Neural crest cell (in vitro differentiated cells): ENCODE data around the gene LRRN2. TPM values are rescaled to one million over a fixed set of nuclear protein-coding genes. Genes with fewer than 3 reads are reported as not detected.

Experiments used
- DNase-seq: peaks from one replicate; pipeline ENCODE4 v3.0.0; 2021; ENCODE audit warnings: low read depth, mixed read lengths, low spot score
- H3K27ac Mint-ChIP-seq: one replicate; pipeline ENCODE4 v1.8.0; 2021; ENCODE audit warnings: mild to moderate bottlenecking, mixed read lengths; ENCODE audit not compliant: unreplicated experiment
- H3K27me3 Mint-ChIP-seq: 2 replicates; pipeline ENCODE4 v1.8.0; 2021; ENCODE audit warnings: low read depth, mild to moderate bottlenecking, mixed read lengths
- H3K36me3 Mint-ChIP-seq: 2 replicates; pipeline ENCODE4 v1.8.0; 2021; ENCODE audit warnings: low read depth, mild to moderate bottlenecking, mixed read lengths
- H3K4me1 Mint-ChIP-seq: 2 replicates; pipeline ENCODE4 v1.8.0; 2021; ENCODE audit warnings: mixed read lengths
- H3K4me3 Mint-ChIP-seq: one replicate; pipeline ENCODE4 v1.8.0; 2021; ENCODE audit warnings: mild to moderate bottlenecking, mixed read lengths
- H3K9me3 Mint-ChIP-seq: 2 replicates; pipeline ENCODE4 v1.8.0; 2021; ENCODE audit warnings: mixed read lengths
- CTCF ChIP-seq: fragments of 200-600 bp; sonication (generic); conservative IDR thresholded peaks from 2 replicates; pipeline ENCODE4 v1.5.0; 2021; ENCODE audit warnings: antibody characterized with exemption, mild to moderate bottlenecking
- total RNA-seq: library from RNA; stranded (reverse); gene quantifications from 2 replicates; pipeline ENCODE4 v1.2.1, GENCODE V29; 2021

The LRRN2 gene
- total RNA-seq, 1 donor from 2014 or later = 5.0 TPM

GRCh38 chr1:204619721-204620120, 65.8 kb downstream of the LRRN2 start:
- DNase-seq = no peak
- no peak overlapping the region for H3K4me3 Mint-ChIP-seq

GRCh38 chr1:204618148-204618760, 67.3 kb downstream of the LRRN2 start:
- DNase-seq = no peak
- no peaks in the 10 kb centered on the region for H3K36me3 Mint-ChIP-seq
- peaks cover 12% of the 10 kb centered on the region for H3K4me1 Mint-ChIP-seq
- H3K4me3 Mint-ChIP-seq = no peak overlapping the region
- no peaks in the 10 kb centered on the region for H3K9me3 Mint-ChIP-seq
- no peaks in the 10 kb centered on the region for H3K27me3 Mint-ChIP-seq
- H3K27ac Mint-ChIP-seq = no peak overlapping the region
- TF ChIP-seq CTCF = no peak

More at GRCh38 chr1:204619721-204620120, 65.8 kb downstream of the LRRN2 start:
- TF ChIP-seq CTCF = peak; percentile 22
- Mint-ChIP-seq H3K9me3 (no peaks in the 10 kb centered on the region), H3K27ac (no peak overlapping the region), H3K36me3 (no peaks in the 10 kb centered on the region), H3K4me1 (peaks cover 22% of the 10 kb centered on the region), H3K27me3 (no peaks in the 10 kb centered on the region)

GRCh38 chr1:204617256-204618147, 68.0 kb downstream of the LRRN2 start:
- Mint-ChIP-seq H3K4me3 (no peak overlapping the region), H3K9me3 (no peaks in the 10 kb centered on the region), H3K27ac (peak overlapping the region; percentile 78), H3K27me3 (no peaks in the 10 kb centered on the region), H3K36me3 (no peaks in the 10 kb centered on the region), H3K4me1 (peaks cover 6% of the 10 kb centered on the region)
- DNase-seq = no peak
- TF ChIP-seq CTCF = no peak

- Mint-ChIP-seq H3K27ac (no peak overlapping the region), H3K9me3 (no peaks in the 10 kb centered on the region), H3K36me3 (no peaks in the 10 kb centered on the region), H3K4me1 (no peaks in the 10 kb centered on the region), H3K4me3 (no peak overlapping the region), H3K27me3 (no peaks in the 10 kb centered on the region)
- DNase-seq = no peak
- no peak for TF ChIP-seq CTCF
These were observed 68.9 kb downstream of the LRRN2 start for GRCh38 chr1:204616641-204617040.

- H3K27me3 Mint-ChIP-seq = no peaks in the 10 kb centered on the region
These were observed 69.7 kb downstream of the LRRN2 start for GRCh38 chr1:204615881-204616280.

More at GRCh38 chr1:204615881-204616280, 69.7 kb downstream of the LRRN2 start:
- H3K4me1 Mint-ChIP-seq = peaks cover 4% of the 10 kb centered on the region
- H3K27ac Mint-ChIP-seq = no peak overlapping the region
- H3K36me3 Mint-ChIP-seq = no peaks in the 10 kb centered on the region
- no peak for DNase-seq
- TF ChIP-seq CTCF = no peak
- H3K4me3 Mint-ChIP-seq = no peak overlapping the region
- H3K9me3 Mint-ChIP-seq = no peaks in the 10 kb centered on the region
